GM12878 (cell line): Measurements from ENCODE around the gene MAN2A2. TPM values are rescaled to one million over a fixed set of nuclear protein-coding genes. Genes with fewer than 3 reads are reported as not detected.

ENCODE experiments used
- ATAC-seq: fragments of 200-7000 bp; cut with Tn5 transposase; 3 replicates; pipeline ENCODE4 v1.9.1; 2020; ENCODE audit warnings: mild to moderate bottlenecking, moderate library complexity
- BruUV-seq: library from RNA; stranded (reverse); fragments of 400-500 nt; replicated peaks from 2 replicates; lab custom pipeline; 2021; lab: Mats Ljungman, UMichigan
- CTCF ChIA-PET: fragments of 300-600 bp; sonication (Branson Sonifier 250); formaldehyde crosslinking; extraction: SDS; loops from one replicate; lab custom pipeline; 2021; ENCODE audit warnings: inconsistent platforms; lab: Yijun Ruan, JAX
- POLR2A ChIA-PET: fragments of 350-600 bp; formaldehyde crosslinking; extraction: SDS; loops from one replicate; lab custom pipeline; 2021; ENCODE audit warnings: inconsistent platforms; lab: Charles Lee
- RAD21 ChIA-PET: fragments of 300-600 bp; sonication (Branson Sonifier 250); formaldehyde crosslinking; loops from one replicate; lab custom pipeline; 2023; ENCODE audit warnings: antibody characterized with exemption; ENCODE audit not compliant: unreplicated experiment; lab: Charles Lee
- SMC1A ChIA-PET: fragments of 300-600 bp; sonication (Branson Sonifier 250); formaldehyde crosslinking; loops from one replicate; lab custom pipeline; 2023; ENCODE audit not compliant: unreplicated experiment, uncharacterized antibody; lab: Charles Lee
- DNase-seq: peaks from one replicate; pipeline ENCODE4 v3.0.0-alpha.2; 2011; ENCODE audit warnings: low read depth, low spot score
- FAIRE-seq: peaks from 3 replicates; lab custom pipeline; 2011; peaks lifted over from hg19 to GRCh38; lab: Jason Lieb, UNC
- H2AFZ ChIP-seq: 2 replicates; pipeline ENCODE4 v1.6.0; 2011; ENCODE audit warnings: low read depth, low read length, control low read depth; ENCODE audit not compliant: control insufficient read depth
- H3K27ac ChIP-seq: 2 replicates; pipeline ENCODE4 v1.5.1; 2011; ENCODE audit warnings: control low read depth; ENCODE audit not compliant: control insufficient read depth, insufficient read depth
- H3K27me3 ChIP-seq, 2 experiments: replicated peaks in 1 of 2; 2 replicates each; pipeline versions ENCODE4 v1.6.0 to v1.6.1; 2011; ENCODE audit warnings: low read length in 1 of 2; ENCODE audit not compliant: control insufficient read depth in 2 of 2, insufficient read depth in 2 of 2
- H3K36me3 ChIP-seq, 2 experiments: 2 replicates each; pipeline ENCODE4 v1.5.1; 2011; ENCODE audit warnings: low read length in 1 of 2; ENCODE audit not compliant: control insufficient read depth in 2 of 2, insufficient read depth in 2 of 2
- H3K4me1 ChIP-seq: 2 replicates; pipeline ENCODE4 v1.6.1; 2011; ENCODE audit warnings: mild to moderate bottlenecking, low read length, moderate library complexity, mixed read lengths; ENCODE audit not compliant: control insufficient read depth, insufficient read depth
- H3K4me2 ChIP-seq: 2 replicates; pipeline ENCODE4 v1.6.0; 2011; ENCODE audit warnings: control low read depth; ENCODE audit not compliant: control insufficient read depth, insufficient read depth
- H3K4me3 ChIP-seq: fragments of 200-600 bp; sonication (generic); 2 replicates; pipeline ENCODE4 v1.5.1; 2016
- H3K79me2 ChIP-seq: 2 replicates; pipeline ENCODE4 v1.6.0; 2011; ENCODE audit warnings: low read length; ENCODE audit not compliant: control insufficient read depth, insufficient read depth
- H3K9ac ChIP-seq: 2 replicates; pipeline ENCODE4 v1.8.0; 2011; ENCODE audit warnings: low read length, control low read depth, mixed read lengths; ENCODE audit not compliant: control insufficient read depth, insufficient read depth
- H3K9me3 ChIP-seq: replicated peaks from 3 replicates; pipeline ENCODE4 v1.5.1; 2011; ENCODE audit warnings: mild to moderate bottlenecking, low read length; ENCODE audit not compliant: control insufficient read depth, insufficient read depth
- H4K20me1 ChIP-seq: 2 replicates; pipeline ENCODE4 v1.6.0; 2011; ENCODE audit not compliant: control insufficient read depth, insufficient read depth
- CREM ChIP-seq: IDR thresholded peaks from 2 replicates; pipeline ENCODE4 v1.6.1; 2014; ENCODE audit warnings: antibody characterized with exemption, low read depth
- HCFC1 ChIP-seq: fragments of 150-350 bp; IDR thresholded peaks from 2 replicates; pipeline ENCODE4 v1.6.1; 2014; ENCODE audit warnings: low read length
- JUNB ChIP-seq: IDR thresholded peaks from 2 replicates; pipeline ENCODE4 v1.6.1; 2016; ENCODE audit warnings: antibody characterized with exemption, mild to moderate bottlenecking
- RAD51 ChIP-seq: fragments of 450-650 bp; IDR thresholded peaks from 2 replicates; pipeline ENCODE4 v1.6.1; 2016; ENCODE audit warnings: moderate library complexity, mild to moderate bottlenecking, inconsistent platforms
- RCOR1 ChIP-seq: conservative IDR thresholded peaks from 2 replicates; pipeline ENCODE4 v1.6.1; 2012; ENCODE audit warnings: low read depth, low read length, improper control_type of control experiment
- RFX5 ChIP-seq: IDR thresholded peaks from 2 replicates; pipeline ENCODE4 v1.6.1; 2011; ENCODE audit warnings: low read depth, low read length, improper control_type of control experiment
- SIN3A ChIP-seq: IDR thresholded peaks from 2 replicates; pipeline ENCODE4 v1.6.1; 2012; ENCODE audit warnings: low read depth, low read length, improper control_type of control experiment
- STAT1 ChIP-seq: fragments of 450-650 bp; conservative IDR thresholded peaks from 2 replicates; pipeline ENCODE4 v1.6.1; 2014; ENCODE audit warnings: antibody characterized with exemption, mild to moderate bottlenecking
- WRNIP1 ChIP-seq: IDR thresholded peaks from 2 replicates; pipeline ENCODE4 v1.6.1; 2011; ENCODE audit warnings: low read depth, low read length, improper control_type of control experiment, borderline replicate concordance
- ZNF622 ChIP-seq: fragments of 450-650 bp; IDR thresholded peaks from 2 replicates; pipeline ENCODE4 v1.6.1; 2017; ENCODE audit warnings: mild to moderate bottlenecking, inconsistent platforms
- WGBS: methylation state at CpG from one replicate; pipeline ENCODE4 v1.1.6; 2016; ENCODE audit warnings: low lambda C conversion rate; ENCODE audit not compliant: insufficient replicate concordance, insufficient coverage; ENCODE audit errors: missing lambda C conversion rate; 5-methylcytosine and 5-hydroxymethylcytosine counted together
- in situ Hi-C: fragments of 300-500 bp; cut with MboI; formaldehyde crosslinking; loops from 9 replicates; pipeline ENCODE4 v1.14.3; 2018; ENCODE audit warnings: mixed read lengths
- intact Hi-C: fragments of 100-400 bp; cut with micrococcal nuclease; formaldehyde crosslinking; loops from one replicate; pipeline ENCODE4 v1.14.2; 2022; ENCODE audit not compliant: unreplicated experiment
- polyA plus RNA-seq, 11 experiments: library from polyadenylated mRNA; depleted of rRNA in 4 of 11; unstranded in 6 of 11; stranded (reverse) in 5 of 11; fragments of >200 nt; fragmentation: Nextera tagmentation in 4 of 11; fragmentation: Illumina TruSeq in 1 of 11; extraction: Ambion mirVana in 4 of 11; extraction: Trizol in 1 of 11; gene quantifications; 1 replicate in 1 of 11; 2 replicates in 10 of 11; pipeline versions ENCODE4 v1.2.1 to v1.2.3, GENCODE V29; 2011 to 2016; ENCODE audit warnings: inconsistent platforms in 2 of 11, missing spikeins in 2 of 11, low read depth in 1 of 11
- total RNA-seq, 4 experiments: library from RNA; depleted of rRNA in 3 of 4; stranded (reverse); fragments of >200 nt in 3 of 4; fragmentation: Illumina TruSeq in 1 of 4; extraction: Trizol in 1 of 4; gene quantifications; 2 replicates each; pipeline versions ENCODE4 v1.2.1 to v1.2.3, GENCODE V29; 2013 to 2021
- TF ChIP-seq, protein P1 (sequence below): fragments of 450-650 bp; IDR thresholded peaks from 2 replicates; pipeline ENCODE4 v1.6.1; 2016; ENCODE audit warnings: mild to moderate bottlenecking
- TF ChIP-seq, protein P2 (sequence below): fragments of 450-650 bp; IDR thresholded peaks from 2 replicates; pipeline ENCODE4 v1.6.1; 2017; ENCODE audit warnings: borderline replicate concordance
- TF ChIP-seq, protein P3 (sequence below): fragments of 150-350 bp; IDR thresholded peaks from 2 replicates; pipeline ENCODE4 v1.6.1; 2016; ENCODE audit warnings: low read depth, low read length
- TF ChIP-seq, protein P4 (sequence below): fragments of 450-650 bp; IDR thresholded peaks from 2 replicates; pipeline ENCODE4 v1.6.1; 2018; ENCODE audit warnings: mild to moderate bottlenecking, low read depth, moderate library complexity; ENCODE audit not compliant: partially characterized antibody

The MAN2A2 gene
- total and polyA plus RNA-seq, 10 of the 15 experiments (the other 5 are each of a cell fraction or from before 2014, with no cell fraction given): 4.2 to 79.4 (median 23.2) TPM

DNA sequence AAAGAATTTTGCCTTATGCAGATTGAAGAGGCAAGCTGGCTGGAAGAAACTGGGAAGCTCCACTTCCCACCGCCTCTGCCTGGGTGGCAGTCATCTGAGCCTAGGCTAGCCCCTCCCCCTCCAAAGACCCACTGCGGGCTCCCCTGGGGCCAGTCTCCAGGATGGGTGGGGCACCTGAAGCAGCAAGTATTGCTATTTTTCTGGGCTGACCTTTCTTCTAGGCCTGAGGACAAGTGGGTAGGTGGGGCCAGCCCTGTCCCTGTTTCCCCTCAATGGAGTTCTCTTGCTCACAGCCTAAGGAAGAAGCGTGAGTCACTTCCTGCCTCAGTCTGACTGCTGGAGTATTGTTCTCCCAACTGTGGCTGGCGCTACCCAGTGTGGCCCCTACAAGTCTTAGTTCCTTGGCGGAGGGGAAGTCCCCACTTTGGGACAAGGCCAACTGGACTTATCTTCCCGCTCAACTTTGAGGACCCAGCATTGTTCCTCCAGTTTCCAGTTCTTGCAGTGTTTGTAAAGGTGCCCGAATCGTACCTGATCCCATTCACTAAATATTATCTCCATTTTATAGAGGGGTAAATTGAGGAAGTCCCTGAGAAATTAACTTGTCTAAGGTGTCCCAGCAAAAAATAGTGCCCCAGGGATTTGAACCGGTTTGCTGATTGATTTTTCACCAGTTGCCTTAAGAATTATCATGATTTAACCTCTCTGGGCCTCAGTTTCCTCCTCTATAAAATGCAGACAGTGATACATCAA is 33.3 kb upstream of the MAN2A2 start:
- ChIA-PET CTCF (interaction anchor here (1.0 to 2.7 kb wide), 4 partner anchors 16 to 62 kb away, joined by 4 to 10 read pairs (median 10); partner anchors contain the start of gene HDDC3), RAD21 (interaction anchor here (0.6 to 2.8 kb wide), 6 partner anchors 15 to 152 kb away, joined by 3 to 11 read pairs (median 4); no protein-coding TSS in a partner anchor), SMC1A (interaction anchor here (0.7 to 2.4 kb wide), 8 partner anchors 12 to 83 kb away, joined by 3 to 10 read pairs (median 4); no protein-coding TSS in a partner anchor), POLR2A (interaction anchor here (0.5 to 1.9 kb wide), 5 partner anchors 8 to 77 kb away, joined by 3 to 7 read pairs (median 4); partner anchors contain the start of genes HDDC3 and MAN2A2)
- Histone ChIP-seq H3K9me3 (no peaks in the 10 kb centered on the region), H3K9ac (0 out of 2 replicates have a peak overlapping the region, but pooled peaks have one; percentile 27), H3K4me3 (peak overlapping the region; percentile 94; the same call in 1 of the 2 replicates), H3K79me2 (peaks cover 29% of the 10 kb centered on the region), H3K4me2 (peak overlapping the region; percentile 86), H2AFZ (no peak overlapping the region), H4K20me1 (peaks cover 4% of the 10 kb centered on the region; the same call in 1 of the 2 replicates), H3K4me1 (peaks cover 28% of the 10 kb centered on the region), H3K36me3 (no peaks in the 10 kb centered on the region), H3K27me3 (no peaks in the 10 kb centered on the region), H3K27ac (no peak overlapping the region)
- WGBS: 22% methylated on average over 9 of the region's 9 CpGs
- in situ Hi-C loops (no loop called here), intact Hi-C loops (loop anchor here (5.0 kb wide), 3 partner anchors 37 to 152 kb away; partner anchors contain the start of gene BLM)
- no peak for DNase-seq
- no peak for FAIRE-seq
- BruUV-seq: no TSS peak
- peak; percentile 20 for ATAC-seq
- TF ChIP-seq, protein P1, sequence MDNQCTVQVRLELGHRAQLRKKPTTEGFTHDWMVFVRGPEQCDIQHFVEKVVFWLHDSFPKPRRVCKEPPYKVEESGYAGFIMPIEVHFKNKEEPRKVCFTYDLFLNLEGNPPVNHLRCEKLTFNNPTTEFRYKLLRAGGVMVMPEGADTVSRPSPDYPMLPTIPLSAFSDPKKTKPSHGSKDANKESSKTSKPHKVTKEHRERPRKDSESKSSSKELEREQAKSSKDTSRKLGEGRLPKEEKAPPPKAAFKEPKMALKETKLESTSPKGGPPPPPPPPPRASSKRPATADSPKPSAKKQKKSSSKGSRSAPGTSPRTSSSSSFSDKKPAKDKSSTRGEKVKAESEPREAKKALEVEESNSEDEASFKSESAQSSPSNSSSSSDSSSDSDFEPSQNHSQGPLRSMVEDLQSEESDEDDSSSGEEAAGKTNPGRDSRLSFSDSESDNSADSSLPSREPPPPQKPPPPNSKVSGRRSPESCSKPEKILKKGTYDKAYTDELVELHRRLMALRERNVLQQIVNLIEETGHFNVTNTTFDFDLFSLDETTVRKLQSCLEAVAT: no peak
- TF ChIP-seq SIN3A (no peak), RAD51 (no peak), HCFC1 (no peak), RFX5 (no peak), CREM (0 out of 2 replicates have a peak, but pooled peaks have one; percentile 27), JUNB (no peak), ZNF622 (no peak), STAT1 (no peak), RCOR1 (0 out of 2 replicates have a peak, but pooled peaks have one; percentile 47), WRNIP1 (no peak)
- TF ChIP-seq, protein P2, sequence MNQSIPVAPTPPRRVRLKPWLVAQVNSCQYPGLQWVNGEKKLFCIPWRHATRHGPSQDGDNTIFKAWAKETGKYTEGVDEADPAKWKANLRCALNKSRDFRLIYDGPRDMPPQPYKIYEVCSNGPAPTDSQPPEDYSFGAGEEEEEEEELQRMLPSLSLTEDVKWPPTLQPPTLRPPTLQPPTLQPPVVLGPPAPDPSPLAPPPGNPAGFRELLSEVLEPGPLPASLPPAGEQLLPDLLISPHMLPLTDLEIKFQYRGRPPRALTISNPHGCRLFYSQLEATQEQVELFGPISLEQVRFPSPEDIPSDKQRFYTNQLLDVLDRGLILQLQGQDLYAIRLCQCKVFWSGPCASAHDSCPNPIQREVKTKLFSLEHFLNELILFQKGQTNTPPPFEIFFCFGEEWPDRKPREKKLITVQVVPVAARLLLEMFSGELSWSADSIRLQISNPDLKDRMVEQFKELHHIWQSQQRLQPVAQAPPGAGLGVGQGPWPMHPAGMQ: no peak
- TF ChIP-seq, protein P3, sequence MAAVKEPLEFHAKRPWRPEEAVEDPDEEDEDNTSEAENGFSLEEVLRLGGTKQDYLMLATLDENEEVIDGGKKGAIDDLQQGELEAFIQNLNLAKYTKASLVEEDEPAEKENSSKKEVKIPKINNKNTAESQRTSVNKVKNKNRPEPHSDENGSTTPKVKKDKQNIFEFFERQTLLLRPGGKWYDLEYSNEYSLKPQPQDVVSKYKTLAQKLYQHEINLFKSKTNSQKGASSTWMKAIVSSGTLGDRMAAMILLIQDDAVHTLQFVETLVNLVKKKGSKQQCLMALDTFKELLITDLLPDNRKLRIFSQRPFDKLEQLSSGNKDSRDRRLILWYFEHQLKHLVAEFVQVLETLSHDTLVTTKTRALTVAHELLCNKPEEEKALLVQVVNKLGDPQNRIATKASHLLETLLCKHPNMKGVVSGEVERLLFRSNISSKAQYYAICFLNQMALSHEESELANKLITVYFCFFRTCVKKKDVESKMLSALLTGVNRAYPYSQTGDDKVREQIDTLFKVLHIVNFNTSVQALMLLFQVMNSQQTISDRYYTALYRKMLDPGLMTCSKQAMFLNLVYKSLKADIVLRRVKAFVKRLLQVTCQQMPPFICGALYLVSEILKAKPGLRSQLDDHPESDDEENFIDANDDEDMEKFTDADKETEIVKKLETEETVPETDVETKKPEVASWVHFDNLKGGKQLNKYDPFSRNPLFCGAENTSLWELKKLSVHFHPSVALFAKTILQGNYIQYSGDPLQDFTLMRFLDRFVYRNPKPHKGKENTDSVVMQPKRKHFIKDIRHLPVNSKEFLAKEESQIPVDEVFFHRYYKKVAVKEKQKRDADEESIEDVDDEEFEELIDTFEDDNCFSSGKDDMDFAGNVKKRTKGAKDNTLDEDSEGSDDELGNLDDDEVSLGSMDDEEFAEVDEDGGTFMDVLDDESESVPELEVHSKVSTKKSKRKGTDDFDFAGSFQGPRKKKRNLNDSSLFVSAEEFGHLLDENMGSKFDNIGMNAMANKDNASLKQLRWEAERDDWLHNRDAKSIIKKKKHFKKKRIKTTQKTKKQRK: no peak
- TF ChIP-seq, protein P4, sequence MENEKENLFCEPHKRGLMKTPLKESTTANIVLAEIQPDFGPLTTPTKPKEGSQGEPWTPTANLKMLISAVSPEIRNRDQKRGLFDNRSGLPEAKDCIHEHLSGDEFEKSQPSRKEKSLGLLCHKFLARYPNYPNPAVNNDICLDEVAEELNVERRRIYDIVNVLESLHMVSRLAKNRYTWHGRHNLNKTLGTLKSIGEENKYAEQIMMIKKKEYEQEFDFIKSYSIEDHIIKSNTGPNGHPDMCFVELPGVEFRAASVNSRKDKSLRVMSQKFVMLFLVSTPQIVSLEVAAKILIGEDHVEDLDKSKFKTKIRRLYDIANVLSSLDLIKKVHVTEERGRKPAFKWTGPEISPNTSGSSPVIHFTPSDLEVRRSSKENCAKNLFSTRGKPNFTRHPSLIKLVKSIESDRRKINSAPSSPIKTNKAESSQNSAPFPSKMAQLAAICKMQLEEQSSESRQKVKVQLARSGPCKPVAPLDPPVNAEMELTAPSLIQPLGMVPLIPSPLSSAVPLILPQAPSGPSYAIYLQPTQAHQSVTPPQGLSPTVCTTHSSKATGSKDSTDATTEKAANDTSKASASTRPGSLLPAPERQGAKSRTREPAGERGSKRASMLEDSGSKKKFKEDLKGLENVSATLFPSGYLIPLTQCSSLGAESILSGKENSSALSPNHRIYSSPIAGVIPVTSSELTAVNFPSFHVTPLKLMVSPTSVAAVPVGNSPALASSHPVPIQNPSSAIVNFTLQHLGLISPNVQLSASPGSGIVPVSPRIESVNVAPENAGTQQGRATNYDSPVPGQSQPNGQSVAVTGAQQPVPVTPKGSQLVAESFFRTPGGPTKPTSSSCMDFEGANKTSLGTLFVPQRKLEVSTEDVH: no peak
